GM18507 (cell line): Measurements from ENCODE around the gene RABL2A.
"Not testable (repeated sequence)": the region's sequence is repeated elsewhere in the genome, so short reads cannot be mapped to it uniquely, and the experiment has no call there.

ENCODE experiments used
- DNase-seq: peaks from one replicate; pipeline ENCODE4 v3.0.0; 2011; ENCODE audit warnings: low read depth; ENCODE audit not compliant: insufficient read length; ENCODE audit errors: extremely low spot score
- FAIRE-seq: peaks from 2 replicates; lab custom pipeline; 2011; peaks lifted over from hg19 to GRCh38; lab: Jason Lieb, UNC

Gene RABL2A

GRCh38 chr2:113626616-113627330, at the start of gene RABL2A:
TSS of gene RABL2A (plus strand) at chr2:113627266. CDS start at chr2:113628607, 1,341 bp downstream.
- not testable (repeated sequence) for DNase-seq
- FAIRE-seq = peak; percentile 81

- not testable (repeated sequence) for FAIRE-seq, DNase-seq
Measured at GRCh38 chr2:113578508-113578907, 48.6 kb upstream of the RABL2A start.

DNA sequence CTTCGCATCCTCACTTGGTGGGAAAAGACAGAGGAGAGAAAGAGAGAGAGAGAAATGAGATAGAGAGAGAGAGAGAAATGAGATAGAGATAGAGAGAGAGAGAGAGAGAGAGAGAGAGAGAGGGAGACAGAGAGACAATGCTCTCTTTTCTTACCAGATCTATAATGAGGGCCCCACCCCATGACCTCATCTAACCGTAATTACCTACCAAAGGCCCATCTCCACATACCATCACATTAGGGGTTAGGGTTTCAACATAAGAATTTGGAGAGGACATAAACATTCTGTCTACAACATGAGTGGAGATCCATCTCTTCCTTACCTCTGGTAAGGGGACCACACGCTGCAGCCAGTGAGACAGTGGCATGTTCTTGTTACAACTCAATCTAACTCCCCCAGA, 44.6 kb upstream of the RABL2A start:
- not testable (repeated sequence) for FAIRE-seq, DNase-seq

GRCh38 chr2:113583521-113584225, 43.4 kb upstream of the RABL2A start:
- DNase-seq = peak; percentile 44
- FAIRE-seq = not testable (repeated sequence)

GRCh38 chr2:113584311-113585092, 42.6 kb upstream of the RABL2A start:
- FAIRE-seq, DNase-seq: not testable (repeated sequence)

DNA sequence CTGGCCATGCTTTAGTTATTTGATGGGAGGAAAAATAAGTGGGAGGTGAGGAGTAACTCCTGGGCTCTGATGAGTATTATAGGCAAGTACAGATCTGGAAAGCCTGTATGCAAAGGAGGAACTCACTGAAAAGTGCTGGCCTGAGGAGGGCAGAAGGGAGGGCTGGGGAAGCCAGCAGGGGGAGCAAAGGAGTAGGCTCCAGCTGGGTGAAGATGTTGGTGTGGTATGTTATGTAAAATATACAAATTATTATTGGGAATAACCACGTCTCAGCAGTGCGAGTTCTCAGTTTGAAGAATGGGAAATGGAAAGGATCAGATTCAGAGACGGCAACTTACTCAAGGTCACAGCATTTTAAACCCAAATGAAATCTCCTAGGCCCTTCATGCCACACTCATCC, 39.9 kb upstream of the RABL2A start:
- not testable (repeated sequence) for DNase-seq, FAIRE-seq

- DNase-seq, FAIRE-seq: not testable (repeated sequence)
Measured at GRCh38 chr2:113589591-113589990, 37.5 kb upstream of the RABL2A start.

DNA sequence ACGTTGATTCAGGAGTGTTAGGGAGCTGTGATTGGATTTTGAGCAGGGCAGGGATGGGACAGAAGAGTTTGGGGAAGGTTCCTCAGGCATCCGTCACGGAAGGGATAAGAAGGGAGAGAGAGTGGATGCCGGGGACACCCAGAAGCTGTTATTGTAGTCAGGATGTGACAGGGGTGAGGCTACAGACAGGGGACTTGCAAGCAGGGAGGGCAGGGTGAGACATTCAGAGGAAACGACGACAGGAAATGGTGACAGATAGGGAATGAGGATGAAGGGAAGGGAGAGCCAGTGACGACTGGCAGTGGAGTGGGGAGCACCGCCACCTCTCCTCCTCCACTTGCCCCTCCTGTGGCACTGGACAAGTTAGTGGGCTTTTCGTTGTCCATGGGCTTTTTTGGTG, 35.1 kb upstream of the RABL2A start:
- not testable (repeated sequence) for FAIRE-seq, DNase-seq

- DNase-seq, FAIRE-seq: not testable (repeated sequence)
Measured at GRCh38 chr2:113593280-113593679, 33.8 kb upstream of the RABL2A start.

DNA sequence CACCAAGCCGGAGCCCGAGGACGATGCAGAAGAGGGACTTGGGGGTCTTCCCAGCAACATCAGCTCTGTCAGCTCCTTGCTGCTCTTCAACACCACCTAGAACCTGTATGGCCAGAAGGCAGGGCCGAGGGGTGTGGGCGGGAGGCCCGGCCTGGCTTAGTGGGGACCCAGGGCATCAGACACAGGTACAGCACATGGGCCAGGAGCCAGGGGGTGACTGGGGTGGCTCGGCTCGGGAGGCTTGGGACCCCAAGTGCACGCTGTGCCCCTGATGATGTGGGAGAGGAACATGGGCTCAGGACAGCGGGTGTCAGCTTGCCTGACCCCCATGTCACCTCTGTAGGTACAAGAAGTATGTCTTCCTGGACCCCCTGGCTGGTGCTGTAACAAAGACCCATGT, 31.3 kb upstream of the RABL2A start:
- DNase-seq = not testable (repeated sequence)

GRCh38 chr2:113597164-113597563, 29.9 kb upstream of the RABL2A start:
- not testable (repeated sequence) for FAIRE-seq, DNase-seq

More for the DNA sequence above, 31.3 kb upstream of the RABL2A start:
- FAIRE-seq = not testable (repeated sequence)

DNA sequence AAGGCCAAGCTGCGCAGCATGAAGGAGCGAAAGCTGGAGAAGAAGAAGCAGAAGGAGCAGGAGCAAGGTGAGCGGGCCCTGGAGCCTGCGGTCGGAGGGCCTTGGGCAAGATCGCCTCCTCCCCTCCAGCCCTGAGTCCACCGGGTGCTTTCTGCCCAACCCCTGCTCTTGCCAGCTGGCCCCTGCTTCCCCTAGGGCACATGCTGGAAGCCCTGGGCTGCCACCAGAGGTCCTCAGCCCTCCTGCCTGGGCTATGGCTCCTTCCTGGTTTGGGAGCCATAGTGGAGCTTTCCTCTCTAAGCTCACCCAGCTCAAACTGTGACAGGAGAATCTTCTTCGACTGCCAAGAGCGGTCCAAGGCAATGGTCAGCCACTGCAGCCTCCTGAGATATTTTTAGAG, 29.5 kb upstream of the RABL2A start:
- not testable (repeated sequence) for DNase-seq, FAIRE-seq

DNA sequence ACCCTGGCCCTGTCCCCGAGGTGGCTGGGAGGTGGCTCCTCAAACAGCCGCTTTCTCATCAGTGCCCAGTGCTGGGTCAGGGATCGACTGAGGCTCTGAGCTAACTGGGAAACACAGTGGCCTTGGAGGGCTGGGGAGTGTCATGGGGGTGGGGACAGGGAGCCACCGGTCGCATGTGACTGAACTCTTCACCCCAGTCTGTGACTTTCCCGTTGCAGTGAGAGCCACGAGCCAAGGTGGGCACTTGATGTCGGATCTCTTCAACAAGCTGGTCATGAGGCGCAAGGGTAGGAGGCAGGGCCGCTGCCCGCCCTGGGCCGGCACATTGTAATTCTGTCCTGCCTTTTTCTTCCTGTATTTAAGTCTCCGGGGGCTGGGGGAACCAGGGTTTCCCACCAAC, 28.9 kb upstream of the RABL2A start:
- not testable (repeated sequence) for DNase-seq, FAIRE-seq

DNA sequence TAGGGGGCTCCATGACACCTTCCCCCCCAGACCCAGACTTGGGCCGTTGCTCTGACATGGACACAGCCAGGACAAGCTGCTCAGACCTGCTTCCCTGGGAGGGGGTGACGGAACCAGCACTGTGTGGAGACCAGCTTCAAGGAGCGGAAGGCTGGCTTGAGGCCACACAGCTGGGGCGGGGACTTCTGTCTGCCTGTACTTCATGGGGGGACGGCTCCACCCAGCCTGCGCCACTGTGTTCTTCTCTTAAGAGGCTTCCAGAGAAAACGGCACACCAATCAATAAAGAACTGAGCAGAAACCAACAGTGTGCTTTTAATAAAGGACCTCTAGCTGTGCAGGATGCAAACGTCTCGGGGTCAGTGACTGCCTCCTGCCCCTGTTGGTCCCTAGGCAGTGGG, 28.3 kb upstream of the RABL2A start:
- FAIRE-seq, DNase-seq: not testable (repeated sequence)

- DNase-seq, FAIRE-seq: not testable (repeated sequence)
Measured at GRCh38 chr2:113599208-113599607, 27.9 kb upstream of the RABL2A start.

DNA sequence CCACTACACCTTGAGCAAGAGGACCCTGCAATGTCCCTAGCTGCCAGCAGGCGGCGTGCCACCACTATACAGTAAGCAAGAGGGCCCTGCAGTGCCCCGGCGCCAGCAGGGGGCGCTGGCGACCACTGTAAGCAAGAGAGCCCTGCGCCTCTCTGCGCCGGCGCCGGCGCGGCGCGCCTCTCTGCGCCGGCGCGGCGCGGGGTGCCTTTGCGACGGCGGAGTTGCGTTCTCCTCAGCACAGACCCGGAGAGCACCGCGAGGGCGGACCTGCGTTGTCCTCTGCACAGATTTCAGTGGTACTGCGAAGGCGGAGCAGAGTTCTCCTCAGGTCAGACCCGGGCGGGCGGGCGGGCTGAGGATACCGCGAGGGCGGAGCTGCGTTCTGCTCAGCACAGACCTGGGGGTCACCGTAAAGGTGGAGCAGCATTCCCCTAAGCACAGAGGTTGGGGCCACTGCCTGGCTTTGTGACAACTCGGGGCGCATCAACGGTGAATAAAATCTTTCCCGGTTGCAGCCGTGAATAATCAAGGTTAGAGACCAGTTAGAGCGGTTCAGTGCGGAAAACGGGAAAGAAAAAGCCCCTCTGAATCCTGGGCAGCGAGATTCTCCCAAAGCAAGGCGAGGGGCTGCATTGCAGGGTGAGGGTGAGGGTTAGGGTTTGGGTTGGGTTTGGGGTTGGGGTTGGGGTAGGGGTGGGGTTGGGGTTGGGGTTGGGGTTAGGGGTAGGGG, 24.9 kb upstream of the RABL2A start:
- DNase-seq, FAIRE-seq: not testable (repeated sequence)

DNA sequence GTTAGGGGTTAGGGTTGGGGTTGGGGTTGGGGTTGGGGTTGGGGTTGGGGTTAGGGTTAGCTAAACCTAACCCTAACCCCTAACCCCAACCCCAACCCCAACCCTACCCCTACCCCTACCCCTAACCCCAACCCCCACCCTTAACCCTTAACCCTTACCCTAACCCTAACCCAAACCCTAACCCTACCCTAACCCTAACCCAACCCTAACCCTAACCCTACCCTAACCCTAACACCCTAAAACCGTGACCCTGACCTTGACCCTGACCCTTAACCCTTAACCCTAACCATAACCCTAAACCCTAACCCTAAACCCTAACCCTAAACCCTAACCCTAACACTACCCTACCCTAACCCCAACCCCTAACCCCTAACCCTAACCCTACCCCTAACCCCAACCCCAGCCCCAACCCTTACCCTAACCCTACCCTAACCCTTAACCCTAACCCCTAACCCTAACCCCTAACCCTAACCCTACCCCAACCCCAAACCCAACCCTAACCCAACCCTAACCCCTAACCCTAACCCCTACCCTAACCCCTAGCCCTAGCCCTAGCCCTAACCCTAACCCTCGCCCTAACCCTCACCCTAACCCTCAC, 24.1 kb upstream of the RABL2A start:
- no peak for FAIRE-seq
- DNase-seq = no peak

GRCh38 chr2:113603467-113604084, 23.5 kb upstream of the RABL2A start:
- not testable (repeated sequence) for FAIRE-seq
- peak; percentile 23 for DNase-seq
